Right renal pelvis (tissue), 4 donors: ENCODE data around the gene CHMP6. TPM values are rescaled to one million over a fixed set of nuclear protein-coding genes. Genes with fewer than 3 reads are reported as not detected.
"Not testable (repeated sequence)": the region's sequence is repeated elsewhere in the genome, so short reads cannot be mapped to it uniquely, and the experiment has no call there.

Experiments
- DNase-seq, 4 donors: peaks; one replicate each; pipeline ENCODE4 v3.0.0-alpha.2; 2013; ENCODE audit warnings: low read depth in 4 of 4, low spot score in 3 of 4, missing footprints in 1 of 4
- polyA plus RNA-seq, 4 donors: library from polyadenylated mRNA; unstranded; fragments of 120-200 nt; gene quantifications; one replicate each; pipeline ENCODE4 v1.2.1, GENCODE V29; 2013; ENCODE audit not compliant: insufficient read length in 4 of 4

CHMP6 gene
- polyA plus RNA-seq, 4 donors: 27.3 to 34.5 (median 30.5) TPM

GRCh38 chr17:81009136-81009535 is 17.5 kb downstream of the CHMP6 start:
- DNase-seq: no peak

DNA sequence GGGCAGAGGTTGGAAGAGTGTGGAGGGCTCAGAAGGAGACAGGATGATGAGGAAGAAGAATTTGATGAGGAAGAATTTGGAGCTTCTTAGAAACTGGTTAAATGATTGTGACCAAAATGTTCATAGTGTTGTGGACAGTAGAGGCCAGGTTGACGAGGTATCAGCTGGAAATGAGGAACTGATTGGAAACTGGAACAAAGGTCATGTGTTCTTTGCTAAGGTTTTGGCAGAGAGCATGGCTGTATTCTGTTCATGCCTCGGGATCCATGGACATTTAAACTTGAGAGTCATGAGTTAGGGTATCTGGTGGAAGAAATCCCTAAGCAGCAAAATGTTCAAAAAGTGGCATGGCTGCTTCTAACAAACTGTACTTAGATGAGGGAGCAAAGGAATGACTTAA is 19.3 kb downstream of the CHMP6 start:
- DNase-seq: no peak

GRCh38 chr17:81011951-81012350 is 20.3 kb downstream of the CHMP6 start:
- no peak for DNase-seq

DNA sequence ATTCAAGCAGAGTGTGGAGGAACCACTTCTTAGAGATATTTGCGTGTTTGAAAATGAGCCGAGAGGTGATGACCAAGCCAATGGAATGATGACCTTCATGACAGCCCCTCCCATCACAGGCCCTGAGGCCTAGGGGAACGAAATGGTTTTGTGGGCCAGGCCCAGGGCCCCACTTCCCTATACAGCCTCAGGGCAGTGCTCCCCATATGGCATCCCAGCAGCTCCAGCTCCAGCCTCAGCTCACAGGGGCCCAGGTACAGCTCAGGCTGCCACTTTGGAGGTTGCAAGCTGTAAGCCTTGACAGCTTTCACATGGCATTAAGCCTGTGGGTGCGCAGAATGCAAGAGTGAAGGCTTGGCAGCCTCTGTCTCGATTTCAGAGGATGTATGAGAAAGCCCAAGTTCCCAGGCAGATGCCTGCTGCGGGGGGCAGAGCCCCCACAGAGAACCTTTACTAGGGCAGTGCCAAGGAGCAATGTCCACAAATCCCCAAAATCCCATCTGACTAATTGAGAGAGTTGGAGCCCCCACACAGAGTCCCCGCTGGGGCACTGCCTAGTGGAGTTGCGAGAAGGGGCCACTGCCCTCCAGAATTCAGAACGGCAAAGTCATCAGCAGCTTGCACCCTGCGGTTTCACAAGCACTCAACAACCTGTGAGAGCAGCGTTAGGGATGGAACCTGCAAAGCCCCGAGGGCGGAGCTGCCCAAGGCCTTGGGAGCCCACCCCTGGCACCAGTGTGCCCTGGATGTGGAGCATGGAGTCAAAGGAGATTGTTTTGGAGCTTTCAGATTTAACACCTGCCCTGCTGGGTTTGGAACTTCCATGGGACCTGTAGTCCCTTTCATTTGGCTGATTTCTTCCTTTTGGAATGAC is 21.2 kb downstream of the CHMP6 start:
- DNase-seq: no peak

DNA sequence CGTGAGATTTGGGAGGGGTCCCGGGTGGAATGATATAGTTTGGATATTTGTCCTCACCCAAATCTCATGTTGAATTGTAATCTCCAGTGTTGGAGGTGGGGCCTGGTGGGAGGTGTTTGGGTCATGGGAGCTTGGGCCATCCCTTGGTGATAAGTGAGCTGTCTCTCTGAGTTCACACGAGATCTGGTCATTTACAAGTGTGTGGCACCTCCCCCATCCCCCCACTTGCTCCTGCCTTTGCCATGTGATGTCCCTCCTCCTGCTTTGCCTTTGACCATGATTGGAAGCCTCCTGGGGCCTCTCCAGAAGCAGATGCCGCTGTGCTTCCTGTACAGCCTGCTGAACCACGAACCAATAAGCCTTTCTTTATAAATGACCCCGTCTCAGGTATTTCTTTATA is 22.0 kb downstream of the CHMP6 start:
- DNase-seq: no peak

GRCh38 chr17:81015136-81015535 is 23.5 kb downstream of the CHMP6 start:
- DNase-seq: no peak

GRCh38 chr17:81016575-81016974 is 24.9 kb downstream of the CHMP6 start:
- DNase-seq: no peak

DNA sequence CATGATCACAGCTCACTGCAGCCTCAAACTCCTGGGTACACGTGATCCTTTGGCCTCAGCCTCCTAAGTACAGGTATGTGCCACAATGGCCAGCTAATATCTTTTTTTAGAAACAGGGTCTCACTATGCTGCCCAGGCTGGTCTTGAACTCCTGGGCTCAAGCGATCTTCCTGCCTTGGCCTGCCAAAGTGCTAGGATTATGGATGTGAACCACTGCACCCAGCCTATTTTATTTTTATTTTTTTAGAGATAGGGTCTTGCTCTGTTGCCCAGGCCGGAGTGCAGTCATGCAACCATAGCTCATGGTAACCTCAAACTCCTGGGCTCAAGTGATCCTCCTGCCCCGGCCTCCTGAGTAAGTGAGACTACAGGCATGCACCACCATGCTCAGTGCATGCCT is 25.7 kb downstream of the CHMP6 start:
- not testable (repeated sequence) for DNase-seq

- no peak for DNase-seq
These were observed 26.6 kb downstream of the CHMP6 start for GRCh38 chr17:81018044-81018802.

- DNase-seq: no peak
These were observed 28.2 kb downstream of the CHMP6 start for GRCh38 chr17:81019563-81020442.

DNA sequence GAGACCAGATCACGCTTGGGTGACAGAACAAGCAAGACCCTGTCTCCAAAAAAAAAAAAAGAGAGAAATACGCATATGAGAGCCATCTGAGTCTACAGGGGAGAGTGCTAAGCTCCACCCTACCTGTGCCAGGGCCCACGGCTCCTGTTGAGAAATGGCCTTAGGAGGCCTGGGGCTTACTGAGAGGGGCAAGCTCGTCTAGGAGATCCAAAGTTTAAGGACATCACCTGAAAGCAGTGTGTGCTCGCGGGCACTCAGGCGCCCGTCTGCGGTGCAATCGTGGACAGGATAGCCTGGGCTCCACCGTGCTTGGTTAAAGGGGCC is 28.8 kb downstream of the CHMP6 start:
- DNase-seq: no peak

DNA sequence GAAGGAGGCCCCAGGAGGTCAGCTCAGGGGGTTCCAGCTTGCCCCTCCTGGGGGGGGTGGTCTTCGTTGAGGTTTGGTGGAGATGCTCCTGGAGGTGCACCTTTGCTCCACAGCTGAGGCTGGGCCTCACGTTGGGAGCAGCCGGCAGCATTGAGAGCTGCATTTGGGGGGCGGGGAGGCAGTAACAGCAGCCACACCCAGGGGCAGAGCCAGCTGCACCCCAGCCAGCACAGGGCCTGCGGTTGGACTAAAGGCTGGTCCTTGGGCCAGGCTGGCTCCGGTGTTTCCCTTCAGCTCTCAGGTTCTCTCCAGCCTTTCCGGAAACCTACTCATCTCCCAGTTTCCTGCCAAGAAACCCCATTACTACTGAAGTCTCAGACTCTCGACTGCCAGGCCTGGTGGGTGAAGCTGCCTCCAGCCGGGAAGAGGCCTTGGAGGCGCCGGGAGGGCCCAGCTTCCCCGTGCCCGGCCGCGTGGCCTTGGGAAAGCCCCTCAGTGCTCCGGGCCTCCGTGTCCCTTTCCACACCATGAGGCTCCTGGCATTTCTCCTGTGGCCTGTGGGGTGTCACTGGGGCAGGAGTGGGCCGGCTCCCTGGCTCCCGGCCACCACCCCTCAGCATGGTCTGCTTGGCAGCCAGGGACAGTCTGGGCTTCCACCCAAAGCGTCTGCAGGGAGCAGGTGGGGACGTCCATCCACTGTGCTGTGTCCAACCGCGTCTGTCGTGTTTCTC is 29.3 kb downstream of the CHMP6 start:
- DNase-seq: no peak

- no peak for DNase-seq
These were observed 30.1 kb downstream of the CHMP6 start for GRCh38 chr17:81021531-81022343.

DNA sequence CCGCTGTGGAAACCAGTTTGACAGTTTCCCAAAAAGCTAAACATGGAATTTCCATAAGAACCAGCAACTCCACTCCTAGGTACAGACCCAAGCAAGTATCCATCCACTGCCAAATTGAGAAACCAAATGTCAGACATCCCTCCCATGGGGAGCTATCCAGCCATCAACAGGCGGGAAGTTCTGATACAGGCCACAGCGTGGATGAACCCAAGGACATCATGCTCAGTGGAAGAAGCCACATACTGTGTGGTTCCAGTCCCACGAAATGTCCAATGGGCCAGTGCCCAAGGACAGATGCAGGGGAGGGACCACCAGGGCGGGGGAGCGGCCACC is 30.7 kb downstream of the CHMP6 start:
- no peak for DNase-seq

DNA sequence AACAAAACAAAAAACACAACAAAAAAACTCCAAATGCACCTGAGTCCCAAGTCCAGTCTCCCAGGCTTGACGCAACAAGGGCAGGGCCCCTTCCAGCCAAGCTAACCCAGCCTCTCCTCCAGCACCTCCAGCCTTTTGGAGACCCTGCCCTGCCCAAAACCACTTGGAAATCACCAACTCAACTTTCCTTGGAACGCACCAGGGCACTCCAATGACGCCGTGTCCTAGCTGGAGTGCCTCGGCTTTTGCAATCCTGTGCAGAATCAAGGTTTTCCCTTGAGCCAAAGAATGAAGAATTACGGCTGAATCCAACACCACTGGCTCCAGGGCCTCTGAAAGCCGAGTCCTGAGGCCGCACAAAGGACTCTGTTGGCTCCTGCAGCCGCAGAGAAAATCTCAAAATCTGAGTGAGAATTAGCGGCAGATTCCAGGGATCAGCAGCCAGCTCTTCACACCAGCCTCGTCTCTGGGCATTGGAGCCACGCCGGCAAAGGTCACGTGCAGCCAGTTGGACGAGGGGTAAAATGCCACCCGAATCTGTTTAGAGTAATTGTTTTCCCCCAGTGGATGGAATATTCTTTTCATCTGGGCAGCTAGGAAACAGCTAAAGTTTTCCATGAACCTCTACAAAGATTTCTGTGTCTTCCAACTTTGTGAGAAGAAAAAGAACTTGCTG is 33.6 kb downstream of the CHMP6 start:
- no peak for DNase-seq

DNA sequence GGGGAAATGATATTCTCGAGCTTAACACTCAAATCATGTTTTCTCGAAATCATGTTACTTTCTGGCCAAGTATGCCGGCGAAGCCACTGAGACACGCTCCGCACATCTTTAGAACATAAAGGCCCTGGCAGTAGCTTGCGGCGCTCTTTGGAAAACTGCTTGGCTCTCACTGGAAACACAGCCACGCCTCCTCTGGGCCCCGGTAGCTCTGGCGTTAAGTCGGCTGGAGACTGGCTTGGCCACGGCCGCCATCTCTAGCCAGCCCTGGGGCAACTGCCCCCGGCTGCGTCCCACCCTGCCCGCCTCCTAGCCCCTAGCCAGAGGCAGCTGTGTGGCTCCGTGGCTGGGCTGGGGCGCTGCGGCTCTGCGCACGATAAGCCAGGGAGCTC is 34.1 kb downstream of the CHMP6 start:
- DNase-seq: no peak

DNA sequence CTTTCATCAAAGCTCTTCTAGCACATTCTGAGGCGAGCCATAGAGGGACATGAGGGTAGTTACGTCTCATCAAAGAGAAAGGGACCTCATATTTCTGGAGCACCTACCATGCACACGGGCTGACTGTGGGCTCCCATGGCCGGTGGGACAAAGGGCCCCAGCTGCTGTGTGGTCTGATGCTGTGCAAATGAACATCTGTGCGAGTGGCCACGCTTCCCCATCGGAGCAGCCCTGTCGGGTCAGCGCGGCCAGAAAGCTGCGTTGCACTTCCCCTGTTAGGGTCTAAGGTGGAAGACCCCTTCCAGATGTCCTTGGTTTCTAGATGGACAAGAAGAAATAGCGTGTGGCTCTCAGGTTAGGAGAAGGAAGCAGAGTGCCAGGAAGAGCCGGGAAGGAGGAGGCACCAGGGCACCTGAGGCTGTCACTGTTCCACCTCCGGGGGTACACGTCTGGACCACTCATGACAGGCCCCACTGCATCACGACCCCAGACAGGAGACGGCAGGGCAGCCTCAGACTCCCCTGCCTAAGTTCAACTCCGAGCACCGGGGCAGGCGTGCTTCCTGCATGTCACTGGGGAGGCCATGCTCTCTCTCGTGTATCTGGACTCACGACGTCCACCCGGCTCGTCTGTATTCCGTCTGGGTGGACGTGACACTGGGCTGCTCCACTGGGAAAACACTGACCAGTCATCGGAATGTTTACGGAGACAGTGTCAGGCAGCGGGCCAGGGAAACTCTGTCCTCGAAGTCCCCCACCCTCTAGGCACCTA is 34.8 kb downstream of the CHMP6 start:
- DNase-seq: no peak

GRCh38 chr17:81027038-81027437 is 35.4 kb downstream of the CHMP6 start:
- DNase-seq: no peak
